A172 (cell line): ENCODE results near the gene ASCC3. TPM values are rescaled to one million over a fixed set of nuclear protein-coding genes. Genes with fewer than 3 reads are reported as not detected.

ENCODE experiments used
- DNase-seq: peaks from one replicate; pipeline ENCODE4 v3.0.0-alpha.2; 2015; ENCODE audit warnings: low spot score
- total RNA-seq: library from RNA; depleted of rRNA; stranded (reverse); fragments of >200 nt; shearing (Covaris generic); gene quantifications from 2 replicates; pipeline ENCODE4 v1.2.3, GENCODE V29; 2014

The ASCC3 gene
- total RNA-seq, 1 experiment from 2014 or later, result 39.4 TPM

- no peak for DNase-seq
These were observed 156.9 kb downstream of the ASCC3 start for GRCh38 chr6:100724222-100724621.

GRCh38 chr6:100721256-100721655, 159.9 kb downstream of the ASCC3 start:
- no peak for DNase-seq

- peak; percentile 35 for DNase-seq
These were observed 161.0 kb downstream of the ASCC3 start for GRCh38 chr6:100719883-100720682.

GRCh38 chr6:100712997-100713396, 168.1 kb downstream of the ASCC3 start:
- no peak for DNase-seq

- no peak for DNase-seq
These were observed 174.6 kb downstream of the ASCC3 start for GRCh38 chr6:100706491-100706890.

- DNase-seq, result no peak
These were observed 176.2 kb downstream of the ASCC3 start for GRCh38 chr6:100704961-100705360.

GRCh38 chr6:100701728-100702127, 179.4 kb downstream of the ASCC3 start:
- no peak for DNase-seq

- DNase-seq, result no peak
These were observed 181.1 kb downstream of the ASCC3 start for GRCh38 chr6:100700009-100700408.

GRCh38 chr6:100695445-100695844, 185.7 kb downstream of the ASCC3 start:
- no peak for DNase-seq

GRCh38 chr6:100693249-100693927, 187.7 kb downstream of the ASCC3 start:
- no peak for DNase-seq

GRCh38 chr6:100691972-100692371, 189.2 kb downstream of the ASCC3 start:
- DNase-seq, result no peak

GRCh38 chr6:100686216-100686615, 194.9 kb downstream of the ASCC3 start:
- DNase-seq, result no peak

- no peak for DNase-seq
These were observed 195.4 kb downstream of the ASCC3 start for GRCh38 chr6:100685747-100686146.

- no peak for DNase-seq
These were observed 201.0 kb downstream of the ASCC3 start for GRCh38 chr6:100680163-100680562.

GRCh38 chr6:100678027-100678426, 203.1 kb downstream of the ASCC3 start:
- no peak for DNase-seq

- no peak for DNase-seq
These were observed 203.9 kb downstream of the ASCC3 start for GRCh38 chr6:100677240-100677639.

- DNase-seq, result no peak
These were observed 207.5 kb downstream of the ASCC3 start for GRCh38 chr6:100673641-100674040.

- no peak for DNase-seq
These were observed 209.4 kb downstream of the ASCC3 start for GRCh38 chr6:100671740-100672139.

- no peak for DNase-seq
These were observed 211.1 kb downstream of the ASCC3 start for GRCh38 chr6:100670056-100670455.

- no peak for DNase-seq
These were observed 216.1 kb downstream of the ASCC3 start for GRCh38 chr6:100665041-100665380.

GRCh38 chr6:100664274-100665040, 216.7 kb downstream of the ASCC3 start:
- DNase-seq, result peak; percentile 14

GRCh38 chr6:100663219-100663863, 217.8 kb downstream of the ASCC3 start:
- peak; percentile 66 for DNase-seq
